Measurements from ENCODE around the gene WDR90.

DNA sequence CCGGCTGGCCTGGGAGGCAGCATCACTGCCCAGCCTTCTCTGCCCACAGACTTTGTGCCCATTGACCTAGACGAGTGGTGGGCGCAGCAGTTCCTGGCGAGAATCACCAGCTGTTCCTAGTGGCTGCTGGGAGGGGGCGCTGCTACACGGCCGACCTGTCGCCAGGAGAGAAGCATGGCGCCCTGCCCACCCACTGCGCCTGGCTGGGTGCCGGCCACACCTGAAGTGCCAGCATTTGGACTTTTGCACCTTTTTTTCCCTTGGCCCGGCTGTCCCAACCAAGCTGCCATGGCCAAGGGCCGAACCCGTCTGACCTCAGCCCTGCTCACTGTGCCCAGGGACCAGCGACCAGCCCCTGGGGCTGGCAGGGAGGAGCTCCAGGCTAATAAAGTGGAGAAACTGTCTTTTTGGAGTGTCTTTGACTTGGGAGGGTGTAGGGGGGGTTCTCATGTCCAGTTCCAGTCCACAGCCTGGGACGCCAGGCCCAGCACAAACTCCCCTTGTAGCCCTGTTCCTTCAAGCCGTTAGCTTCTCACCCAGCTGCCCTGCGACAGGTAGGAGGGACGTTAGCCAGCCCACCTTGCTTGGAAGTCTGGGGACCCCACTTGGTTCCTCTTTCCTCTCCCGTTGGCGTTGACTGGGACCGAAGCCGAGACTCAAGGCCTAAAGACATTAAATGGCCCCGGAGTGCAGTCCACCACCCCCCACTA lies 939 bp upstream of the WDR90 start:
- TF ChIP-seq, protein P1, sequence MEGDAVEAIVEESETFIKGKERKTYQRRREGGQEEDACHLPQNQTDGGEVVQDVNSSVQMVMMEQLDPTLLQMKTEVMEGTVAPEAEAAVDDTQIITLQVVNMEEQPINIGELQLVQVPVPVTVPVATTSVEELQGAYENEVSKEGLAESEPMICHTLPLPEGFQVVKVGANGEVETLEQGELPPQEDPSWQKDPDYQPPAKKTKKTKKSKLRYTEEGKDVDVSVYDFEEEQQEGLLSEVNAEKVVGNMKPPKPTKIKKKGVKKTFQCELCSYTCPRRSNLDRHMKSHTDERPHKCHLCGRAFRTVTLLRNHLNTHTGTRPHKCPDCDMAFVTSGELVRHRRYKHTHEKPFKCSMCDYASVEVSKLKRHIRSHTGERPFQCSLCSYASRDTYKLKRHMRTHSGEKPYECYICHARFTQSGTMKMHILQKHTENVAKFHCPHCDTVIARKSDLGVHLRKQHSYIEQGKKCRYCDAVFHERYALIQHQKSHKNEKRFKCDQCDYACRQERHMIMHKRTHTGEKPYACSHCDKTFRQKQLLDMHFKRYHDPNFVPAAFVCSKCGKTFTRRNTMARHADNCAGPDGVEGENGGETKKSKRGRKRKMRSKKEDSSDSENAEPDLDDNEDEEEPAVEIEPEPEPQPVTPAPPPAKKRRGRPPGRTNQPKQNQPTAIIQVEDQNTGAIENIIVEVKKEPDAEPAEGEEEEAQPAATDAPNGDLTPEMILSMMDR (IDR thresholded peaks at IDR 0.05), result peak in 4 of 6 experiments; percentile 10 to 44 (median 24)
- TF ChIP-seq POLR2A (IDR thresholded peaks at IDR 0.05), result no peak

Measured in adrenal gland (tissue), 5 donors.